Mesodermal cell (in vitro differentiated cells): ENCODE measurements around the gene APOBEC4.

Experiments used
- H3K27ac ChIP-seq: 2 replicates; pipeline ENCODE4 v1.7.0; 2013; ENCODE audit warnings: mild to moderate bottlenecking, low read depth, low read length, moderate library complexity; ENCODE audit not compliant: severe bottlenecking
- H3K36me3 ChIP-seq: 2 replicates; pipeline ENCODE4 v1.7.1; 2013; ENCODE audit warnings: mild to moderate bottlenecking, low read length, moderate library complexity; ENCODE audit not compliant: control insufficient read depth, insufficient read depth
- H3K4me1 ChIP-seq: one replicate; pipeline ENCODE4 v1.7.1; 2013; ENCODE audit warnings: mild to moderate bottlenecking, low read length; ENCODE audit not compliant: insufficient read depth, control insufficient read depth, poor library complexity, severe bottlenecking
- H3K4me3 ChIP-seq: 2 replicates; pipeline ENCODE4 v1.7.0; 2013; ENCODE audit warnings: low read length, control low read depth, mild to moderate bottlenecking; ENCODE audit not compliant: insufficient read depth, poor library complexity, severe bottlenecking; ENCODE audit errors: extremely low read depth
- H3K9me3 ChIP-seq: 2 replicates; pipeline ENCODE4 v1.7.1; 2013; ENCODE audit warnings: mild to moderate bottlenecking, low read length, moderate library complexity; ENCODE audit not compliant: control insufficient read depth
- WGBS, 2 experiments: methylation state at CpG; one replicate each; pipeline ENCODE4 v1.1.5; 2013; ENCODE audit warnings: missing lambda C conversion rate in 2 of 2; ENCODE audit not compliant: insufficient coverage in 2 of 2; 5-methylcytosine and 5-hydroxymethylcytosine counted together

The APOBEC4 gene

DNA sequence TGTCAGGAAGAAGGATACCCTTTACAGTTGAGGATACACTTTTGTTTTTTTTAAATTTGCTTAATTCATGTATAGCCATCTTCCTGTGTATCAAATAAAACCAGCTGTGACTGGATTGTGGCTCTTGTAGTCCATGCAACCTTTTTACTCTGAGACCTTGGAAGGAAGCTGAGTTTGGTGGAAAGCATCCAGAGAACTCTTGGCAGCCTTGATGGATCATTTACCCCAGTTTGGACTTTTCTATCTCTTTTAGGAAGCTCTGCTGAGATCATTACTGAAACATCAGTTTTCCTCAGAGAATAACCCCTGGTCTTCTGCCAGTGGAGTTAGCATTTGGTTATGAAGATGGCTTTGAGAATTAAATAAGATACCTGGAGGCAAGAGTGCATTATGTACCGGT is 21.2 kb upstream of the APOBEC4 start:
- WGBS, 2 experiments, result no CpG with 5 or more reads among the region's 1 CpG
- Histone ChIP-seq H3K9me3 (peaks cover 18% of the 10 kb centered on the region), H3K4me3 (no peak overlapping the region), H3K4me1 (no peaks in the 10 kb centered on the region), H3K36me3 (no peaks in the 10 kb centered on the region), H3K27ac (no peak overlapping the region)

DNA sequence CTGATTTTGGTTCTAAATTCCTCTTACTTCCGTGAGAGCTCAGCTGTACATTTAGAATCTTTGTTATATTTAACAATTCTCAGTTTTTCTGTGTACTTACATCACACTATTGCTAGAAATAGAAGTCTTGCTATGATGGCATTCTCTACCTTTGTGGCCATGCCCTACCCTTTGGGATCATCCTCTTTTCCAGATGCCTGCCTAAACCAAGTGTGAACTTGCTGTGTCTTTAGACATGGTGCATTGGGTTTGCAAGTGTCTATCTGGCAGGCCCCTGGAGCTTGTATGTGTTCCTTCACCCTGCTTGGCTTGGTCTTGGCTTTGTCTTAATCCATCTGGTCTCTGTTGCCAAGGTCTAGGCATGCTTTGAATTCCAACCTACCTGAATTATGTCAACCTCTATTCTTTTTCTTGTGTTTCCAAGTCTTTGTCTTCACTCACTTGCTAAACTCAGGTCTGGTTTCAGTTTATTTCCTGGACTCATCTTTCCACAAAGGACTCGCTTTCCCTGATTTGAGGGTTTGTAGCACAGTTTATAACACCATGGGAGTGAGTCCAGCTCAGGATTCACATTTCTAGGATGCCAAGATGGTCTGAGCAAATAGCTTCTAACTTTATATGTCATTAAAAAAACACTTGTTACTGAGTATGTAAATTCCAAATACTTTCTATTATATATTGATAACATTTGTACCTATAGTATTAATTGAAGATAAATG is 20.6 kb upstream of the APOBEC4 start:
- H3K4me1 ChIP-seq, result no peaks in the 10 kb centered on the region
- H3K9me3 ChIP-seq, result peaks cover 18% of the 10 kb centered on the region
- H3K4me3 ChIP-seq, result no peak overlapping the region
- WGBS, 2 experiments, result 100% methylated on average over 1 of the region's 2 CpGs
- no peak overlapping the region for H3K27ac ChIP-seq
- no peaks in the 10 kb centered on the region for H3K36me3 ChIP-seq

DNA sequence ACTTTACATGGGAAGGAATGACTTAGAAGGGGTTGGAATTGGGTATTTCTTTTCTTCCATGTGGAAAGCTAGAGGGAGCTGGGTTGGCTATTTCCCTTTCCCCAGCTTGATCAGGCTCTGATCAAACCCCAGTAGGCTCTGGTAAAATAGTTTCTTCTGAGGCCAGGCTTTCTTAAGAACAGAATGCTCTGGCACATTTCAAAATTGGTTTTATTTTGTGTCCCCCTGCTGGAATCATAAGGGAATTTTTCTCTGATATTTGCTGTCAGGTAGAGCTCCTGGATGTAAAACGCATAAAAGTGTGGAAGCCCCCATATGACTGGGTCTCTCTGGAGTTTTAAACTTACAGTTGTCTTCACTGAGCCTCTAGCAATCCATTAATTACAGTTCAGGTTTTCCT is 17.1 kb upstream of the APOBEC4 start:
- H3K9me3 ChIP-seq, result peaks cover 18% of the 10 kb centered on the region
- no peak overlapping the region for H3K4me3 ChIP-seq
- no peaks in the 10 kb centered on the region for H3K36me3 ChIP-seq
- H3K4me1 ChIP-seq, result no peaks in the 10 kb centered on the region
- WGBS, 2 experiments, result 100% methylated on average over 1 of the region's 1 CpG
- no peak overlapping the region for H3K27ac ChIP-seq

DNA sequence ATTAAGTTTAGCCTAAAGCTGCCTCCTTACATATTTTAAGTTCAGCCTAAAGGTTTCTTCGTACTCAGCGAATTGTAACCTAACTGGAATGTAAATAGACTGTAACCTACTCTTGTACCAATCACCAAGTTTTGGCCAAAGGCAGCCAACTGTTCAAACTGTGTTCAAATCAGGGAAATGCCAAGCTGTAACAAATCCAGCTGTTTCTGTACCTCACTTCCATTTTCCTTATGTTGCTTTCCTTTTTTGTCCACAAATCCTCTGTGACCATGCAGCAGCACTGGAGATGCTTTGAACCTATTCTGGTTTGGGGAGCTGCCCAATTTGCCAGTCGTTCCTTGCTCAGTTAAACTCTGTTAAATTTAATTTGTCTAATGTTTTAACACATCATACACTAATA is 3.2 kb upstream of the APOBEC4 start:
- 90% methylated on average over 2 of the region's 3 CpGs for WGBS, 2 experiments
- H3K9me3 ChIP-seq, result no peaks in the 10 kb centered on the region

DNA sequence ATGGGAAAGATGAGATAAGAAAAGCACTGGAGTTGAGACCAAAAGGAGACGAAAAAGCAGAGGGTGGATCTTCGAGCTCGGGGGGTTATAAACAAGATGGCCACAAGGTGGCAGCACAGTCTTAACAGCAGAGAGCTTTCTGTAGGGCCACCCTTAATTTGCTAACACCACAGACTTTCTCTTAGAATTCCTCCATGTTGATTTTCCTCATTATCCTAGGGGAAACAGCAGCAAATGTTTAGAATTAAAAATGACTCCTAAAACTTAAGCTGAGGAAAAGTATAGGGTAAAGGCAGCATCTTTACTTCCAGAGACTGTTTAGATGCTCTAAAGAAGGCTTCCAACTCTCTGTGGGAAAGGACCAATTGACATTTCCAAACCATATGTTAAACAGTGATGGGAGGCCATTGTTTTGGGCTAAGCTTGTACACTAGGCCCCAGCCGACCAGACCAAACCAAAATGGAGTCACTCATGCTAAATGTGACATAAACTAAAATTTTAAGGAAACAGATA is 2.5 kb upstream of the APOBEC4 start:
- H3K27ac ChIP-seq, result no peak overlapping the region
- H3K4me3 ChIP-seq, result no peak overlapping the region
- H3K36me3 ChIP-seq, result no peaks in the 10 kb centered on the region
- peaks cover 11% of the 10 kb centered on the region for H3K4me1 ChIP-seq
- WGBS, 2 experiments, result 0 to 14% methylated on average over 3 of the region's 4 CpGs
- no peaks in the 10 kb centered on the region for H3K9me3 ChIP-seq

More for the DNA sequence above, 3.2 kb upstream of the APOBEC4 start:
- Histone ChIP-seq H3K27ac (no peak overlapping the region), H3K4me3 (no peak overlapping the region), H3K36me3 (no peaks in the 10 kb centered on the region), H3K4me1 (peaks cover 11% of the 10 kb centered on the region)

DNA sequence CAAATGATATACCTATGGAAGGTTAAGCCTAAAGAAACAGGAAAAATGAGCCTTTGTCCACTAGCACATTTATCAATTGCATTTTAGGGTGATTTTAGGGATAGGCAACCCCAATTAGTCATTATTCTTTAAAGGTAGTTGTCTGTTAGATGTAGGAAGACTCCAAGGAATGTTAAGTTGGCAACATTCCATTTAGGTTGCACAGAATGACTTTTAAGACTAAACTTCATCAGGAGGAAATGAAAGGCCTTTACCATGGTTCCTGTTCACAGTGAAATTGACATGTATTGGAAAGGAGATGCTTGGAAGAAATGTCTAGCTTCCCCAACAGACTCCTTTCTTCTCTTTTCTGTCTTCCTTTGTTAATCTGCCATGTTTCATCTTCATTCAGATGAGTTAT is 1.6 kb upstream of the APOBEC4 start:
- Histone ChIP-seq H3K36me3 (no peaks in the 10 kb centered on the region), H3K9me3 (no peaks in the 10 kb centered on the region), H3K4me1 (peaks cover 11% of the 10 kb centered on the region), H3K4me3 (no peak overlapping the region), H3K27ac (no peak overlapping the region)

DNA sequence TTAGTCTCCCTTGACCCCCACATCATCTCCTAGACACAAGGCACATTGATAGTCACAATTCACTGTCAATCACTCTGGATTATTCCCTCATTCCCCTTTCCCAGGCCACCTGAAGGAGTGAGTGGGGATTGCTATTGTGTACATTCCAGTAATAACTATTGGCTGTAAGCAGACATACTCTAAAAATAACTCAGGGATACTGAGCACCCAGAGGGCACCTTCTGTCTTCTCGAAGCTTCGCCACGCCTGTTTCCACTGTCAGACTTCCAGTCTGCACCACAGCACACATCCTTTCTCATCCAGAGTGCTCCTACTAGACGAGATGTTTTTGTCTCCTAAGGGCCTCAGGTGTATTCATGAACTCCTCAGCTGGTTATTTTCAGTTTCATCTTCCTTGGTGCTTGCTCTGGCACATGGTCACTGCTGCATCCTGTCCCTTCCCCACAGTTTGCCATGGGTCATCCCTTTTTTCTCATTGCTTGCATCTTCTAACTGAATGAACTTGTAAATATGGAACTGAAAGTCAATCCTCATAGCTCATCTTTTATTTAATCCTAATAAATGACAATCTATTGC is 848 bp upstream of the APOBEC4 start:
- 86 to 95% methylated on average over 4 of the region's 4 CpGs for WGBS, 2 experiments
- no peaks in the 10 kb centered on the region for H3K9me3 ChIP-seq
- H3K4me1 ChIP-seq, result peaks cover 11% of the 10 kb centered on the region
- H3K36me3 ChIP-seq, result no peaks in the 10 kb centered on the region
- H3K27ac ChIP-seq, result no peak overlapping the region
- H3K4me3 ChIP-seq, result no peak overlapping the region

DNA sequence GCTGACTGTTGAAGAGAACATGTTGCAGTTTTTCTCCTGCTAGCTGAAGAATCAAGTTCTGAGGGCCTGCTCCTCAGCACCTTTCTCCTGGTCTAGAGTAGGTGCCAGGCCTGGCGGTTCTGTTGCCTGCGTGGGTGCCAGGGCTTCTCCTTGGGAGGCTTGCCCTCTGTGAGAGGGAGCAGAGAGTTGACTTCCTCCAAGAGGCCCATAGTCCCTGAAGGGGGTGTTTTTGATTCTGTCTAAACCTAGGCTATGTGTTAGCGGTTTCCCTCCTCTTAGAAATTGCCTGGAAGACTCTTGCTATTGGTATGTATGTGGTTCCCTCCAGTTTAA is 312 bp upstream of the APOBEC4 start:
- no peaks in the 10 kb centered on the region for H3K9me3 ChIP-seq
- WGBS, 2 experiments, result 83 to 90% methylated on average over 1 to 2 of the region's 3 CpGs
- no peaks in the 10 kb centered on the region for H3K36me3 ChIP-seq
- no peak overlapping the region for H3K4me3 ChIP-seq
- no peak overlapping the region for H3K27ac ChIP-seq
- H3K4me1 ChIP-seq, result peaks cover 11% of the 10 kb centered on the region

DNA sequence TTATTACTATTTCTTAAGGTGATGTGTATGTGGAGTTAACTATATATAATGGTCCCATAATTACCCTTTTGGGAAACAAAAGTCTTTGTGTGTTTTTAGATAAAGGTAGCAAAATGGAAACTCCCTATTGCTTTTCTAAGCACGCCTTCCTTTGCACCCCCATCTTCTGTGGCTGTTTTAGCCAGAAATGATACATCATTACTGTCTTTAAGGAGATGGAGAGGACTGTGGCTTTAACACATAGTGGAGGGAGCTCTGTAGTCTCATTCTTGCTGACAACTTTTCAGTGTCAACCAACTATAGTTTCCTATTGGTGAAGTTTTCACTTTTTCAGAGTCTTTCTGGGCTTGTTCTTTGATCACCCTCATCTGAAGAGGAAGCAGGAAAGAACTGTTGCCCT is 1.0 kb downstream of the APOBEC4 start:
- no peaks in the 10 kb centered on the region for H3K9me3 ChIP-seq
- peaks cover 11% of the 10 kb centered on the region for H3K4me1 ChIP-seq
- H3K4me3 ChIP-seq, result no peak overlapping the region
- H3K36me3 ChIP-seq, result no peaks in the 10 kb centered on the region
- H3K27ac ChIP-seq, result no peak overlapping the region
- 83% methylated on average over 1 of the region's 1 CpG; no CpG with 5 or more reads in 1 of the 2 experiments for WGBS, 2 experiments

DNA sequence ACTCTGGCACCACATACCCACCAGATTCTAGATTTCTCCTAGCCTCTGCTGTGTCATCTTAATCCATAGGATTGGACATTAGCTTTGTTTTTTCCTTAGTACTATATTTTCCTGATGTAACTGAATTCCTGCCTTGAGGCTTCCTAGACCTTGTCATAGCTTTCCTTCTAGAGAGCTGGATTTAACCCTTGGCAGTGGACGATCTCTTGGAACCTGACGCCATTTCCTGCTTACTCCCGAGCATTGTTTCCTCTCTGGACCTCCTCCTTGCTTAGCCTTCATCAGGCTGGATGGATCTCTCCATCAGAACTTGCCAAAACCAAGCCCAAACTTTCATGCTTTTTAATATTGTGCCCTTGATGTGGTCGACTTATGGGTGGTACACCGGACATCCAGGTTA is 1.5 kb downstream of the APOBEC4 start:
- H3K4me1 ChIP-seq, result peaks cover 11% of the 10 kb centered on the region
- no peak overlapping the region for H3K4me3 ChIP-seq
- 90 to 93% methylated on average over 3 of the region's 5 CpGs for WGBS, 2 experiments
- H3K36me3 ChIP-seq, result no peaks in the 10 kb centered on the region
- H3K27ac ChIP-seq, result no peak overlapping the region
- H3K9me3 ChIP-seq, result no peaks in the 10 kb centered on the region

DNA sequence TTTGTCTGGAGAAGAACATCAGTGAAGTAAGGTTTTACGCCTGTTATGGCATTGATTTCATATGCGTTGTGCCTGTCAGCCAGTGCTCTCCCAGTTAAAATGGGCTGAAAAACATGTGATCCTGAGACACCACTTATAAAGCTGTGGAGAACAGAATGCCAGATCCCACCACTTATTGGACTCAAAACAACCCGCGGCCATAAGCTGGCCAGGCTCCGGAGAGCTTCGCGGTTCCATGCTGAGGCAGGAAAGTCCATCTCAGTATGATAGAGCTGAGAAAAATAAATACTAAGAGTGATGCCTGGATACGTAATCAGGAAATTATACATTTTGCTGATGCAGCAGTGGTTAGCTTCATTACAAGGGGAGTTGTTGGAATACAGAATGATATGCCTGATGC is 5.1 kb downstream of the APOBEC4 start:
- 91 to 93% methylated on average over 3 to 6 of the region's 8 CpGs for WGBS, 2 experiments
- no peaks in the 10 kb centered on the region for H3K9me3 ChIP-seq
- H3K36me3 ChIP-seq, result no peaks in the 10 kb centered on the region
- no peak overlapping the region for H3K27ac ChIP-seq
- H3K4me3 ChIP-seq, result no peak overlapping the region
- no peaks in the 10 kb centered on the region for H3K4me1 ChIP-seq
